NCI-H510A (cell line): ENCODE data around the gene ERMP1.
"Not testable (repeated sequence)": the region's sequence is repeated elsewhere in the genome, so short reads cannot be mapped to it uniquely, and the experiment has no call there.

Experiments used
- DNase-seq: peaks from one replicate; lab custom pipeline; 2025; lab: John Stamatoyannopoulos, UW

Gene ERMP1

GRCh38 chr9:5832538-5833529 lies at the start of gene ERMP1:
TSS of gene ERMP1 (minus strand) at chr9:5833117. CDS start at chr9:5833027, 90 bp downstream.
- peak; percentile 52 for DNase-seq

GRCh38 chr9:5882244-5883012 lies 49.5 kb upstream of the ERMP1 start:
- not testable (repeated sequence) for DNase-seq

GRCh38 chr9:5879419-5880181 lies 46.7 kb upstream of the ERMP1 start:
- no peak for DNase-seq

GRCh38 chr9:5876711-5877110 lies 43.8 kb upstream of the ERMP1 start:
- no peak for DNase-seq

- no peak for DNase-seq
These were observed 43.1 kb upstream of the ERMP1 start for GRCh38 chr9:5876026-5876425.

GRCh38 chr9:5874048-5874447 lies 41.1 kb upstream of the ERMP1 start:
- DNase-seq = no peak

- DNase-seq = no peak
These were observed 40.5 kb upstream of the ERMP1 start for GRCh38 chr9:5873439-5873838.

- DNase-seq = no peak
These were observed 39.6 kb upstream of the ERMP1 start for GRCh38 chr9:5872511-5872910.

GRCh38 chr9:5871785-5872184 lies 38.9 kb upstream of the ERMP1 start:
- DNase-seq = no peak

GRCh38 chr9:5870691-5871090 lies 37.8 kb upstream of the ERMP1 start:
- DNase-seq = no peak

GRCh38 chr9:5870020-5870339 lies 37.1 kb upstream of the ERMP1 start:
- no peak for DNase-seq

- no peak for DNase-seq
These were observed 36.5 kb upstream of the ERMP1 start for GRCh38 chr9:5869315-5870019.

GRCh38 chr9:5868235-5868634 lies 35.3 kb upstream of the ERMP1 start:
- no peak for DNase-seq

GRCh38 chr9:5866685-5867084 lies 33.8 kb upstream of the ERMP1 start:
- no peak for DNase-seq

GRCh38 chr9:5866272-5866671 lies 33.4 kb upstream of the ERMP1 start:
- no peak for DNase-seq

GRCh38 chr9:5864446-5864845 lies 31.5 kb upstream of the ERMP1 start:
- no peak for DNase-seq

GRCh38 chr9:5863092-5863746 lies 30.3 kb upstream of the ERMP1 start:
- no peak for DNase-seq

- DNase-seq = no peak
These were observed 25.9 kb upstream of the ERMP1 start for GRCh38 chr9:5858833-5859232.

GRCh38 chr9:5857928-5858327 lies 25.0 kb upstream of the ERMP1 start:
- DNase-seq = no peak

- DNase-seq = no peak
These were observed 21.3 kb upstream of the ERMP1 start for GRCh38 chr9:5854063-5854790.
